GM12892 (cell line): ENCODE measurements around the gene WDR49. TPM values are rescaled to one million over a fixed set of nuclear protein-coding genes. Genes with fewer than 3 reads are reported as not detected.

Source experiments
- DNase-seq: peaks from one replicate; pipeline ENCODE4 v3.0.0; 2011; ENCODE audit not compliant: insufficient read length
- FAIRE-seq: peaks from 2 replicates; lab custom pipeline; 2011; peaks lifted over from hg19 to GRCh38; lab: Jason Lieb, UNC
- POLR2A ChIP-seq: IDR thresholded peaks from 2 replicates; pipeline ENCODE4 v1.6.1; 2011; ENCODE audit warnings: low read depth, low read length, control low read depth
- POLR2AphosphoS5 ChIP-seq: IDR thresholded peaks from 2 replicates; pipeline ENCODE4 v1.6.1; 2011; ENCODE audit warnings: low read depth, low read length, control low read depth
- TAF1 ChIP-seq: IDR thresholded peaks from 2 replicates; pipeline ENCODE4 v1.6.1; 2011; ENCODE audit warnings: low read depth, mild to moderate bottlenecking, control low read depth, low read length, borderline replicate concordance
- polyA plus RNA-seq: library from polyadenylated mRNA; unstranded; fragments of >200 nt; gene quantifications from one replicate; pipeline ENCODE4 v1.2.1, GENCODE V29; 2012; ENCODE audit warnings: missing spikeins, inconsistent platforms; ENCODE audit not compliant: missing spikeins

Gene WDR49
- polyA plus RNA-seq, result 0.32 TPM

DNA sequence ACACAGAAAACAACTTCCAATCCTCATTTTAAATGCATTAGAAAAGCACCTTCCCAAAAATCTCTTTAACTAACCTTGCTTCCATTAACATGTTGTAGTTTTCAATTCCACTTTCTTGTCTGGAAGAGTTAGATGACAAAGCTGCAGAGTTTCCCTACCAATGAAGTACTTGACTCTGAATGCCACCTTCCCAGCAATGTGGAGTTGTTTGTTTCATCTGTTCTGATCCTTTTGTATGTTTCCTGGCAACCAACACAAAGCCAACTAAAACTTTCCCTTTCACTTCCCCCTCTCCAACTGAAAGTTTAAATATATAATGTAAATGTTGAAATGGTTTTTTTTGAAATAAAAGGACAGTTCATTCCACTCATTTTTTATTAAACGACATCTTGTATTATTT lies at the start of gene WDR49:
TSS of gene WDR49 (minus strand) at position 183 of the 400 bp plus-strand sequence. CDS start 517 bp downstream, outside the sequence.
- no peak for FAIRE-seq
- TF ChIP-seq POLR2A (no peak), TAF1 (no peak), POLR2AphosphoS5 (no peak)
- DNase-seq, result no peak

DNA sequence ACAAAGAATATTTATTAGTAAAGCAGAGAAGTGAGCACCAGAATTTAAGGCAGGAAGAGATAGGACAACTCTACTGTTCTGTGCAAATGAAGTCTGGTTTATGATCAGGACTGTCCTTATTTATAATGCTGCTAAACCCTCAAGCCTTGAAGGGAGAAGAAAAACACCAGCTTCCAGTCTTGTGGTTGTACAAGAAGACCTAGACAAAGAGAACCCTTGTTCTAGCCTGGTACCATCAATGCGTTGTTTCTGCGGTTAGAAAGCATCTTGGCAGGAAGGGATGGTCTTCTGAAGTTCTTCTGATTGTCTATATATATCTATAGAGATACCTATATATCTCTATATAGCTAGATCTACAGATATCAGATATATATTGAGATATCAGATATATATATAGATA lies 47.2 kb upstream of the WDR49 start:
- FAIRE-seq (no peak), DNase-seq (no peak)
- TF ChIP-seq TAF1 (no peak), POLR2A (no peak), POLR2AphosphoS5 (no peak)

DNA sequence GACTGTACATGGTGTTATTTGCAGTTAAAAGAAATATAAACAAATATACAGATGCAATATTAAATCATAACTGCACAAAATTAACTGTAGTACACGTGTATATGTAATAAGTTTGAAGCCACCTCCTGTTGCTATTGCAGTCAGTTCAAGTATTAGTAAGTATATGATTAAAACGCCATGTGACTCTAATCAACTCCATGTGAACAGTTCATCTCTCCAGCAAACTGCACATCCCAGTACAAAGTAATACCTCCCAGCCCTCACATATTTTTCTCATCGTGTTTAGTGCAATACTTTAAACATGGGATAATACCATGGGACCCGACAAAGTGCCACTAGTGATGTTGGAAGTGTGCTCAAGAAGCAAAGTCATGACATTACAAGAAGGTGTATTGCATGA lies 46.3 kb upstream of the WDR49 start:
- TF ChIP-seq POLR2A (no peak), TAF1 (no peak), POLR2AphosphoS5 (no peak)
- DNase-seq (no peak), FAIRE-seq (no peak)

DNA sequence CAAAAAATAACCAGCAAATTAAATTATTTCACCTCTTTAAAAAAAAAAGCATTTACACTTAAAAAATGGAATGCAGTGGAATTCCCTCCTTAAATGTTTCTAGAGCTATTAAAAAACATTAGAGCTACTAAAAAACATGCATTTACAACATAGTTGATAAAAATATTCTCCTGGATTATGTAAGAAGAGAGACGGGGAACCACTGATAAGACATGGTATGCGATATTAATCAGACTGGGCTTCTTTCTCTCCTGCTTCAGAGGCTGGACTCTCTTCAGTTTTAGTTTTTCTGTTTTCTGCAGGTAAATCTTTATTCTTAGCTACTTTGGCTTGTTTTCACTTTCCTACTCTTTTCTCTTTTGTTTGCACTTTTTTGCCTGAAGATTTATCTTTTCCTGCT lies 40.4 kb upstream of the WDR49 start:
- DNase-seq (no peak), FAIRE-seq (no peak)
- TF ChIP-seq POLR2A (no peak), TAF1 (no peak), POLR2AphosphoS5 (no peak)

DNA sequence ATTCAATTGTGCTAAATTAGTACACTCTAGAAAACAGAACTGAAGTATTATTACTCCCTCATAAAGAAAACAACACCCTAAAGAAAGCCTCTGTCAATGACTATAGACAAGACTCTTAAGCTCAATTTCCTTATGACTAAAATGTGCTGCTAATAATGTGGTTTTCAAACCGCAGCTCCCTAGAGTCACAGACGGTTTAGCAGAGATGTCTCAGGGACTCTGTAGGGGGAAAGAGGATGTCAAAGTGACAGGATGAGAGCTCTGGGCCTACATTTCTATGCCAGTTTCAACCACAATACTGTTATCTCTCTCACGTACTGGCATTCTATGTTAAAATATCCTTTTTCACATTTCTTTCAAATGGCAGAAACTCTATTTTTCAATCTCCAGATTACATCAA lies 37.6 kb upstream of the WDR49 start:
- no peak for TF ChIP-seq POLR2A
- TF ChIP-seq POLR2AphosphoS5, result no peak
- TF ChIP-seq TAF1, result no peak
- DNase-seq, result peak; percentile 23
- FAIRE-seq, result peak; percentile 91

DNA sequence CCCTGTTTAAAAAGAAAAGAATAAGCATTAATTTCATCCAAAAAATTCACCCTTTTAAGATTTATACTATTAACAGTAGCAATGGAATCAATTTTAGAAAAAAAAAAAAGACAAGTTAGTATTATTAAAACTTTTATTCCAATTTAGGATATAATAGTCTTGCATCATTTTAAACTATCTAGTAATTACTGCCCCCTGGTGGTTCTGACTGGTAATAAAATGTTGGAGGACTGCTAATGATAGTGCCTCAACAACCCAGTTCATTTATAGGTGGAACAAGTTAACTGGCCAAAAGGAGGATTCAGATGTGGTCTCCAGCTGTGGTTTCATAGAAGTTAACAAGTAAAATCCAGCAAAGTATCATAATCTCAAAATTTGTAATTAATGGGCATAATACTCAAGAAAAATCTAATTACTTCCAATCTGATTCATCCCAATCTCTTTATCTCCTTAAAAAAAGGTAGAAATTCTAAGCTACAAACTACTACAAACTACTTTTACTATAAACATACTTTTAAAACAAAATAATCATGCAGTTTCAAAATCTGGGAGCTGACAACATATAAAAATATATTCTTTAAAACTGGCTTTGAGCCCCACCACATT lies 30.7 kb upstream of the WDR49 start:
- FAIRE-seq (peak; percentile 9), DNase-seq (no peak)
- TF ChIP-seq POLR2A (no peak), POLR2AphosphoS5 (no peak), TAF1 (no peak)

DNA sequence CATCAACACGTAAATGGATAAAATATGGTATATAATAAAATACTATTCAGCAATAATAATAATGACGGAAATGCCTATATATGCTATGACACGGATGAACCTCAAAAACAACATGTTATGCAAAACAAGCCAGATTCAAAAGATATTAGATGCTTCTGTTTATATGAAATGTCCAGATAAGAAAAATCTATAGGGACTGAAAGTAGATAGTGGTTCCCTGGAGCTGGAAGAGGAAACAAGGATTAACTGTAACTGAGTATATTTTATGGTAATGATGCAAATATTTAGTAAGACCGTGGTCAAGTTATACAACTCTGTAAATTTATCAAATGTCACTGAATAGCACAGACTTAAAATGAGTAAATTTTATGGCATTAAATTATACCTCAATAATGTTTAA lies 25.8 kb upstream of the WDR49 start:
- FAIRE-seq (no peak), DNase-seq (no peak)
- TF ChIP-seq POLR2A (no peak), TAF1 (no peak), POLR2AphosphoS5 (no peak)

DNA sequence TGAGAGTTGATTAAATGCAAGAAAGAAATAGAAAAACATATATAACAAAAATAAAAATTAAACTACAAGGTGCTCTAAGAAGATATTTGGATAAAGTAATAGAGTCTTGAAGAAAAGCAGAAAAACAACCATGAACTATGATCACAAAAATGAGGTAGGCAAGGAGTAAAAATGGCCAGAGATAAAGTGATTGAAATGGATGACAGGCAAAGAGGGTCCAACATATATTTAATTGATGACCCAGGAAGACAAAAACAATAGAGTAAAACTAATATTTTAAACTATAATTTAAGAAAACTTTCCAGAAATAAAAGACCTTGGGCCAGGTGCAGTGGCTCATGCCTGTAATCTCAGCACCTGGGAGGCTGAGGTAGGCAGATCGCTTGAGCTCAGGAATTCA lies 22.1 kb upstream of the WDR49 start:
- FAIRE-seq, result no peak
- no peak for DNase-seq
- TF ChIP-seq TAF1, result no peak

DNA sequence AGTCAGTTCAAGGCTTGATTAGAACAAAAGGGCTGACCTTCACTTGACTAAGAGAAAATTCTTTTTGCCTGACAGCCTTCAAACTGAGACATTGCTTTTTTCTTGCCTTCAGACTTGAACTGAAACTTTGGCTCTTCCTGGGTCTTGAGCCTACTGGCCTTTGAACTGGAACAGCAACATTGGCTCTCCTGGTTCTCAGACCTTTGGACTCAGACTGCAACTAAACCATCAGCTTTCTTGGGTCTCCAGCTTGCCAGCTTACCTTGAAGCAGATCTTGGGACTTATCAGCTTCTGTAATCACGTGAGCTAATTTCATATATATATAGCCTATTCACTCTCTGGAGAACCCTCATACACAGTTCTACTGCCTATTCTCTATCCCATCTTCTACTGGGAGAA lies 19.5 kb upstream of the WDR49 start:
- DNase-seq (no peak), FAIRE-seq (no peak)
- TF ChIP-seq POLR2A (no peak), POLR2AphosphoS5 (no peak), TAF1 (no peak)

DNA sequence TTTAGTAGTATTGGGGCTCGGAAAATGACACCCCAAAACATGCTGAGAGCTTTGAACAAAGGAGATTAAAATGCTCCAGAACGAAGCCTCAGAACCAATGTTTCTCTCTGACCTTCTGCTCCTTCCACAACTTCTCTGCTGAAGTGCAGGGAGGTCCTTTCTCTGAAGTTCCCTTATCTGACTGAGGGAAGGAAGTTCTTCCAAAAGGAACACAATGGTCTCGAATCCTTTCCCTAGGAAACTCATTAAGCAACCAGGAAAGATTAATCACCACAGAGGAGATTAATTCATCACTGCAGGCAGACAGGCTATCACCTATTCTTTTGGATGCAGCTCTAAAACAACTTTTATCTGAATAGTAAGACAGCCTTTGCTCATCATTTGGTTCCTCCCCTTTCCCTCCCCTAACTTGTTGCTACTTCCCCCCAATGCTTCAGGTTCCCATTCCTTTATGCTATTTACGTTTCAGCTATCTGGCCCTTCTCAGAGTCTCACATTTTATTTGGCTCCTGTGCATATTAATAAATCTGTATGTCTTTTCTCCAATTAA lies 18.2 kb upstream of the WDR49 start:
- DNase-seq (no peak), FAIRE-seq (no peak)
- no peak for TF ChIP-seq TAF1
- TF ChIP-seq POLR2A, result no peak

DNA sequence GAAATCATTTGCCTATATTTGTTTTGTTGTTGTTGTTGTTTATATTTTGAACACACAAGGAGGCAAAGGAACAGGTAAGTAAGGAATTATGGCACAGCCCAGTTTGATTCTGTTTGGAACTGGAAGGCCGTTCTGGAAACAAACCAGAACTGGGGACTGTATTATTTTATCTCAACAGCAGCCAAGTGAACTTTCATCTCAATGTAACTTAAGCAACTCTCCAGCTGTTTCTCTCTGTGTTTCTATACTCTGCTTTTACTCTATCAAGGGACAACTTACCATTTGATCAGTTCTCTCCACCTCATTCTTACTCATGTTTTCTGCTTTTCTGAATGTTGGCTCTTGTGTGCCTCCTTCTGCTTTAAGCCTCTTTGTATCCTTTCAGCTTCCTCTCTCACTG lies 16.0 kb upstream of the WDR49 start:
- DNase-seq (no peak), FAIRE-seq (no peak)
- TF ChIP-seq POLR2AphosphoS5 (no peak), POLR2A (no peak), TAF1 (no peak)

DNA sequence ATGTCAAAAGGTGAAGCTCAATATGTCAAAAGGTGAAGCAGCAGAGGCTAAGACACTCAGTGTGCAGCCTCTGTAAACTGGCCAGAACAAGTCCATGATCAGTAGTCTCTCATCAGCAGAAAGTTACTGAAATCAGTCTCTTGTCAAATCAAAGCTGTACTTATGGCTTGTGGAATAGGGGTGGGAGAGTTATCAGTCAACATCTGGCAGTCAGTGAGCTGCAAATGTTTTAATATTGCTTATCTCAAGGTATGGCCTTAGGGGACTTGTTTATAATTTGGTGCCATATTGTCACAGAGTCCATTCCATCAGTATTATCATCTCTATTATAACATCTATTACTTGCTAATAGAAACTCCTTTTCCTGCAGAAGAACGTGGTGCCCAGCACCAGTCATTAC lies 14.9 kb upstream of the WDR49 start:
- FAIRE-seq, result peak; percentile 33
- DNase-seq, result no peak
- TF ChIP-seq POLR2AphosphoS5 (no peak), TAF1 (no peak)
